Gastrocnemius medialis (tissue), 4 donors: Measurements from ENCODE around the gene ST6GALNAC4. TPM values are rescaled to one million over a fixed set of nuclear protein-coding genes. Genes with fewer than 3 reads are reported as not detected.
A peak's percentile ranks its signal among the peaks of the same experiment; 100 is the strongest.

Experiments used
- ATAC-seq, 2 donors: fragments of 150-250 bp; one replicate each; pipeline ENCODE4 v1.9.1; 2016
- DNase-seq, 2 donors: peaks; one replicate each; pipeline ENCODE4 v3.0.0-alpha.2; 2019
- H3K27ac ChIP-seq, 4 donors: fragments of 200-600 bp; sonication (generic); 1 replicate in 1 of 4; 2 replicates in 3 of 4; pipeline ENCODE4 v1.5.1; 2016 to 2018; ENCODE audit warnings: mild to moderate bottlenecking in 2 of 4, moderate library complexity in 1 of 4
- H3K27me3 ChIP-seq, 3 donors: fragments of 200-600 bp; sonication (generic) in 2 of 3; 1 replicate in 1 of 3; 2 replicates in 2 of 3; pipeline versions ENCODE4 v1.5.1 to v1.6.0; 2016 to 2019; ENCODE audit warnings: mild to moderate bottlenecking in 1 of 3, moderate library complexity in 1 of 3
- H3K36me3 ChIP-seq, 2 donors: fragments of 200-600 bp; sonication (generic) in 1 of 2; one replicate each; pipeline ENCODE4 v1.5.1; 2017 to 2018
- H3K4me1 ChIP-seq, 2 donors: fragments of 200-600 bp; sonication (generic) in 1 of 2; one replicate each; pipeline ENCODE4 v1.5.1; 2016 to 2017; ENCODE audit warnings: mild to moderate bottlenecking in 2 of 2
- H3K4me3 ChIP-seq, 4 donors: fragments of 200-600 bp; sonication (generic) in 3 of 4; 1 replicate in 1 of 4; 2 replicates in 3 of 4; pipeline ENCODE4 v1.5.1; 2016 to 2019; ENCODE audit warnings: mild to moderate bottlenecking in 2 of 4
- H3K9me3 ChIP-seq, 3 donors: fragments of 200-600 bp; sonication (generic) in 2 of 3; 1 replicate in 1 of 3; 2 replicates in 2 of 3; pipeline ENCODE4 v1.5.1; 2016 to 2019
- CTCF ChIP-seq, 5 experiments: fragments of 450-650 bp in 3 of 5; fragments of 200-600 bp in 2 of 5; sonication (generic) in 2 of 5; IDR thresholded peaks in 4 of 5; conservative IDR thresholded peaks in 1 of 5; 1 replicate in 4 of 5; 2 replicates in 1 of 5; pipeline ENCODE4 v1.5.1; 2016 to 2019; ENCODE audit warnings: antibody characterized with exemption in 5 of 5, mild to moderate bottlenecking in 3 of 5, moderate library complexity in 3 of 5
- POLR2A ChIP-seq, 2 donors: fragments of 450-650 bp; IDR thresholded peaks; one replicate each; pipeline ENCODE4 v1.6.1; 2017; ENCODE audit warnings: antibody characterized with exemption in 2 of 2, mild to moderate bottlenecking in 2 of 2, moderate library complexity in 2 of 2
- in situ Hi-C, 4 donors: fragments of 200-750 bp; cut with MboI; loops; one replicate each; pipeline versions ENCODE4 v1.15.0 to v1.8.0; 2017; ENCODE audit warnings: low sequenced_read_pairs in 4 of 4
- intact Hi-C: fragments of 100-400 bp; cut with DNase I; formaldehyde crosslinking; loops from one replicate; pipeline ENCODE4 v1.15.1; 2023; ENCODE audit warnings: low total_unique reads
- total RNA-seq, 4 donors: library from RNA; depleted of rRNA; stranded (reverse); fragments of >200 nt; gene quantifications; one replicate each; pipeline versions ENCODE4 v1.1.0 to v1.2.3, GENCODE V29; 2016

Gene ST6GALNAC4
- total RNA-seq, 4 donors from 2014 or later: 11.2 to 48.4 (median 23.6) TPM

- in situ Hi-C loops (loop anchor here in 1 of 4 donors (25.0 kb wide), 1 partner anchor 668 kb away; no protein-coding TSS in a partner anchor), intact Hi-C loops (no loop called here)
- ATAC-seq: no peak
- DNase-seq: no peak
- no peaks in the 10 kb centered on the region for H3K9me3 ChIP-seq
- peaks cover 0 to 17% of the 10 kb centered on the region in 2 donors for H3K36me3 ChIP-seq
- no peak overlapping the region for H3K4me3 ChIP-seq
- no peaks in the 10 kb centered on the region for H3K27me3 ChIP-seq
- peaks cover 14 to 15% of the 10 kb centered on the region in 2 donors for H3K4me1 ChIP-seq
- no peak for TF ChIP-seq CTCF (IDR thresholded peaks at IDR 0.05 in 4 of 5, conservative IDR thresholded peaks at IDR 0.05 in 1 of 5)
- no peak for TF ChIP-seq POLR2A (IDR thresholded peaks at IDR 0.05)
- peak overlapping the region in 3 of 4 donors; percentile 63 to 75 (median 69) for H3K27ac ChIP-seq
Measured at GRCh38 chr9:127905788-127906191, 11.1 kb downstream of the ST6GALNAC4 start.

GRCh38 chr9:127905004-127905728 lies 11.7 kb downstream of the ST6GALNAC4 start:
- TF ChIP-seq POLR2A (IDR thresholded peaks at IDR 0.05): no peak
- TF ChIP-seq CTCF (IDR thresholded peaks at IDR 0.05 in 4 of 5, conservative IDR thresholded peaks at IDR 0.05 in 1 of 5): no peak

GRCh38 chr9:127904561-127905003 lies 12.3 kb downstream of the ST6GALNAC4 start:
- DNase-seq: no peak
- H3K4me1 ChIP-seq: peaks cover 20% of the 10 kb centered on the region in 2 donors
- in situ Hi-C loops: loop anchor here in 1 of 4 donors (25.0 kb wide), 1 partner anchor 667 kb away; no protein-coding TSS in a partner anchor

More at GRCh38 chr9:127905004-127905728, 11.7 kb downstream of the ST6GALNAC4 start:
- Histone ChIP-seq H3K27ac (peak overlapping the region; percentile 9 to 75 (median 66)), H3K4me3 (no peak overlapping the region), H3K36me3 (peaks cover 0 to 17% of the 10 kb centered on the region in 2 donors), H3K4me1 (peaks cover 14 to 15% of the 10 kb centered on the region in 2 donors), H3K9me3 (no peaks in the 10 kb centered on the region), H3K27me3 (no peaks in the 10 kb centered on the region)
- in situ Hi-C loops (loop anchor here in 1 of 4 donors (25.0 kb wide), 1 partner anchor 668 kb away; no protein-coding TSS in a partner anchor), intact Hi-C loops (no loop called here)
- DNase-seq (no peak), ATAC-seq (no peak)

More at GRCh38 chr9:127904561-127905003, 12.3 kb downstream of the ST6GALNAC4 start:
- no peak for ATAC-seq
- Histone ChIP-seq H3K9me3 (no peaks in the 10 kb centered on the region), H3K36me3 (peaks cover 0 to 12% of the 10 kb centered on the region in 2 donors), H3K27ac (peak overlapping the region; percentile 9 to 75 (median 66)), H3K27me3 (no peaks in the 10 kb centered on the region), H3K4me3 (no peak overlapping the region)
- TF ChIP-seq CTCF (IDR thresholded peaks at IDR 0.05 in 4 of 5, conservative IDR thresholded peaks at IDR 0.05 in 1 of 5): no peak
- TF ChIP-seq POLR2A (IDR thresholded peaks at IDR 0.05): no peak
- intact Hi-C loops: no loop called here
